Upper lobe of left lung (tissue), 6 donors: ENCODE results near the gene CCDC88B. TPM values are rescaled to one million over a fixed set of nuclear protein-coding genes. Genes with fewer than 3 reads are reported as not detected.

Experiments
- ATAC-seq, 2 donors: fragments of 200-7000 bp; cut with Tn5 transposase; one replicate each; pipeline ENCODE4 v1.9.1; 2022; ENCODE audit warnings: mild to moderate bottlenecking in 2 of 2, moderate library complexity in 2 of 2; ENCODE audit not compliant: low FRiP score in 2 of 2
- DNase-seq, 2 donors: peaks; one replicate each; pipeline ENCODE4 v3.0.0-alpha.2; 2019 to 2020
- H3K27ac ChIP-seq, 4 donors: fragments of 200-600 bp; sonication (generic); one replicate each; pipeline ENCODE4 v1.5.1; 2016 to 2019
- H3K27me3 ChIP-seq, 4 donors: fragments of 200-600 bp; sonication (generic); one replicate each; pipeline ENCODE4 v1.5.1; 2017 to 2019
- H3K36me3 ChIP-seq, 4 donors: fragments of 200-600 bp; sonication (generic); one replicate each; pipeline ENCODE4 v1.5.1; 2016 to 2019
- H3K4me1 ChIP-seq, 4 donors: fragments of 200-600 bp; sonication (generic); one replicate each; pipeline ENCODE4 v1.5.1; 2018 to 2019
- H3K4me3 ChIP-seq, 4 donors: fragments of 200-600 bp; sonication (generic); one replicate each; pipeline ENCODE4 v1.5.1; 2017 to 2019; ENCODE audit warnings: mild to moderate bottlenecking in 2 of 4, moderate library complexity in 1 of 4
- H3K9me3 ChIP-seq, 4 donors: fragments of 200-600 bp; sonication (generic); one replicate each; pipeline ENCODE4 v1.5.1; 2018 to 2019
- EP300 ChIP-seq, 4 donors: sonication (generic); formaldehyde crosslinking; IDR thresholded peaks; one replicate each; pipeline ENCODE4 v1.5.1; 2017; ENCODE audit warnings: antibody characterized with exemption in 4 of 4, control low read depth in 2 of 4
- POLR2A ChIP-seq, 4 donors: fragments of 450-650 bp; IDR thresholded peaks; one replicate each; pipeline ENCODE4 v1.5.1; 2016 to 2017; ENCODE audit warnings: antibody characterized with exemption in 4 of 4, mild to moderate bottlenecking in 2 of 4
- POLR2AphosphoS5 ChIP-seq, 2 donors: sonication (generic); formaldehyde crosslinking; IDR thresholded peaks; one replicate each; pipeline ENCODE4 v1.5.1; 2017; ENCODE audit warnings: antibody characterized with exemption in 2 of 2
- WGBS, 2 donors: methylation state at CpG; one replicate each; pipeline ENCODE4 v1.1.5; 2017 to 2018; 5-methylcytosine and 5-hydroxymethylcytosine counted together
- total RNA-seq, 6 donors: library from RNA; depleted of rRNA in 4 of 6; stranded (reverse); fragments of >200 nt in 4 of 6; gene quantifications; one replicate each; pipeline versions ENCODE4 v1.1.0 to v1.2.1, GENCODE V29; 2016 to 2021
- TF ChIP-seq, protein P1 (sequence below), 6 experiments: fragments of 450-650 bp in 4 of 6; fragments of 200-600 bp in 2 of 6; sonication (generic) in 2 of 6; IDR thresholded peaks; one replicate each; pipeline ENCODE4 v1.5.1; 2016 to 2019; ENCODE audit warnings: antibody characterized with exemption in 6 of 6
- donor health status: DM: no; HTN: no; CAD: no; lungs with moderate emphysema.
- donor health status: DM: no; HTN: yes; CAD: no; lungs with severe emphysema.

Gene CCDC88B
- total RNA-seq, 6 donors from 2014 or later, result 12.6 to 138 (median 37.2) TPM

- DNase-seq (peak; percentile 87 to 89), ATAC-seq (peak; percentile 51 to 72)
- H3K27ac ChIP-seq, result peak overlapping the region; percentile 28 to 70 (median 50)
- peaks cover 0 to 17% (median 2%) of the 10 kb centered on the region in 4 donors for H3K36me3 ChIP-seq
- peak overlapping the region in 3 of 4 donors; percentile 22 to 47 (median 45) for H3K4me3 ChIP-seq
- TF ChIP-seq, protein P1, sequence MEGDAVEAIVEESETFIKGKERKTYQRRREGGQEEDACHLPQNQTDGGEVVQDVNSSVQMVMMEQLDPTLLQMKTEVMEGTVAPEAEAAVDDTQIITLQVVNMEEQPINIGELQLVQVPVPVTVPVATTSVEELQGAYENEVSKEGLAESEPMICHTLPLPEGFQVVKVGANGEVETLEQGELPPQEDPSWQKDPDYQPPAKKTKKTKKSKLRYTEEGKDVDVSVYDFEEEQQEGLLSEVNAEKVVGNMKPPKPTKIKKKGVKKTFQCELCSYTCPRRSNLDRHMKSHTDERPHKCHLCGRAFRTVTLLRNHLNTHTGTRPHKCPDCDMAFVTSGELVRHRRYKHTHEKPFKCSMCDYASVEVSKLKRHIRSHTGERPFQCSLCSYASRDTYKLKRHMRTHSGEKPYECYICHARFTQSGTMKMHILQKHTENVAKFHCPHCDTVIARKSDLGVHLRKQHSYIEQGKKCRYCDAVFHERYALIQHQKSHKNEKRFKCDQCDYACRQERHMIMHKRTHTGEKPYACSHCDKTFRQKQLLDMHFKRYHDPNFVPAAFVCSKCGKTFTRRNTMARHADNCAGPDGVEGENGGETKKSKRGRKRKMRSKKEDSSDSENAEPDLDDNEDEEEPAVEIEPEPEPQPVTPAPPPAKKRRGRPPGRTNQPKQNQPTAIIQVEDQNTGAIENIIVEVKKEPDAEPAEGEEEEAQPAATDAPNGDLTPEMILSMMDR (IDR thresholded peaks at IDR 0.05), result peak; percentile 69 to 88 (median 80)
- TF ChIP-seq POLR2A (IDR thresholded peaks at IDR 0.05) (peak in 1 of 4 donors; percentile 14), POLR2AphosphoS5 (IDR thresholded peaks at IDR 0.05) (peak; percentile 13 to 17), EP300 (IDR thresholded peaks at IDR 0.05) (no peak)
- no peaks in the 10 kb centered on the region for H3K9me3 ChIP-seq
- no peaks in the 10 kb centered on the region for H3K27me3 ChIP-seq
- 21 to 31% methylated on average over 12 to 22 of the region's 23 CpGs for whole genome bisulfite sequencing, 2 donors
- peaks cover 29 to 45% (median 35%) of the 10 kb centered on the region in 4 donors for H3K4me1 ChIP-seq
Observed at GRCh38 chr11:64355078-64355940, 15.3 kb downstream of the CCDC88B start.

DNA sequence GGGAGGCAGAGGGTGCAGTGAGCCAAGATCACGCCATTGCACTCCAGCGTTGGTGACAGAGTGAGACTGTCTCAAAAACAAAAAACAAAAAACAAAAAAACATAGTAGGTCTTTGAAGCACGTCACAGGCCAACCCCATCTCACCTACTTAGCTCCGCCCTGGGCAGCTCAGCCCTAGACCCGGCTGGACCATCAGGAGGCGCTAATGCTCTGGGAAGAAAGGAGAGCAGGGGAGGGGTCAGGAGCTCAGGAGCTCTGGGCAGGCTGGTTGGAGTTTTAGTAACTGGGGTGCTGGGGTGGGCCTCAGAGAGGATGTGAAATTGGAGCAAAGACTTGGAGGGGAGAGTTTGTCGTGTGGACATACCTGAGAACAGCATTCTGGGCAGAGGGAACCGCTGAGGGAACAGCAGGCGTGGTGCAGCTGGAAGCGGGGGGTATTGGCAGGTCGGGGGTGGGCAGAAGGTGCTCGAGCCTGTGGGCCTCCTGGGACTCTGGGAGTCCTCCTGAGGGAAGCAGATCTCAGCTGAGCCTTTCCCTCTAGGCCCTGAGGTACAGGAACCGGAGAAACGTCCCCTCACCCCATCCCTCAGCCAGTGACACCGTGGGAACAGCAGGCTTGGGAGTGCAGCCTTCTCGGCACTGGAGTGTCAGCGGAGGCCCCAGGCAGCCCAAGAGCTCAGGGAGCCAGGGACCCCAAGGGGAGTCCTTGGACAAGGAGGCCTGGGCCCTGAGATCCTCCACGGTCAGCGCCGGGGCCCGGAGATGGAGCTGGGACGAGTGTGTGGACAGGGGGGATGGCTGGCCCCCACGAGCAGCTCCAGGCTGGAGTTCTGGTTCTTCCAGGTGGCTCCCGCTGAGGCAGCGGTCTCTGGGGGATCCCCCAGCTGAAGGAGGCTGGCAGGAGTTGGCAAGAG lies 16.8 kb downstream of the CCDC88B start:
- H3K9me3 ChIP-seq, result no peaks in the 10 kb centered on the region
- peaks cover 4 to 30% (median 13%) of the 10 kb centered on the region in 4 donors for H3K36me3 ChIP-seq
- peak overlapping the region in 1 of 4 donors; percentile 90 for H3K27ac ChIP-seq
- no peak for TF ChIP-seq POLR2AphosphoS5 (IDR thresholded peaks at IDR 0.05)
- no peak for TF ChIP-seq POLR2A (IDR thresholded peaks at IDR 0.05)
- TF ChIP-seq, protein P1 (IDR thresholded peaks at IDR 0.05), result no peak
- no peak for TF ChIP-seq EP300 (IDR thresholded peaks at IDR 0.05)
- DNase-seq (no peak), ATAC-seq (no peak)
- H3K4me1 ChIP-seq, result peaks cover 32 to 49% (median 39%) of the 10 kb centered on the region in 4 donors
- H3K27me3 ChIP-seq, result no peaks in the 10 kb centered on the region
- 82 to 87% methylated on average over 20 to 23 of the region's 25 CpGs for WGBS, 2 donors
- H3K4me3 ChIP-seq, result no peak overlapping the region

GRCh38 chr11:64357446-64357845 lies 17.4 kb downstream of the CCDC88B start:
- ATAC-seq, result no peak
- DNase-seq, result no peak
- Histone ChIP-seq H3K9me3 (no peaks in the 10 kb centered on the region), H3K27ac (peak overlapping the region in 3 of 4 donors; percentile 88 to 90 (median 90)), H3K27me3 (no peaks in the 10 kb centered on the region), H3K4me1 (peaks cover 32 to 49% (median 39%) of the 10 kb centered on the region in 4 donors), H3K4me3 (no peak overlapping the region), H3K36me3 (peaks cover 11 to 32% (median 19%) of the 10 kb centered on the region in 4 donors)
- WGBS, 2 donors, result 92 to 93% methylated on average over 5 of the region's 6 CpGs
- no peak for TF ChIP-seq EP300 (IDR thresholded peaks at IDR 0.05)
- TF ChIP-seq POLR2A (IDR thresholded peaks at IDR 0.05), result no peak
- no peak for TF ChIP-seq POLR2AphosphoS5 (IDR thresholded peaks at IDR 0.05)

GRCh38 chr11:64357904-64358535 lies 18.0 kb downstream of the CCDC88B start:
- H3K9me3 ChIP-seq, result no peaks in the 10 kb centered on the region
- TF ChIP-seq, protein P1 (IDR thresholded peaks at IDR 0.05), result no peak
- TF ChIP-seq POLR2AphosphoS5 (IDR thresholded peaks at IDR 0.05) (no peak), EP300 (IDR thresholded peaks at IDR 0.05) (no peak), POLR2A (IDR thresholded peaks at IDR 0.05) (no peak)
- ATAC-seq (no peak), DNase-seq (no peak)
- no peaks in the 10 kb centered on the region for H3K27me3 ChIP-seq
- 66 to 69% methylated on average over 9 to 13 of the region's 13 CpGs for WGBS, 2 donors
- peak overlapping the region; percentile 87 to 90 (median 89) for H3K27ac ChIP-seq
- H3K4me1 ChIP-seq, result peaks cover 32 to 49% (median 39%) of the 10 kb centered on the region in 4 donors
- H3K4me3 ChIP-seq, result peak overlapping the region; percentile 78 to 99 (median 84)
- peaks cover 12 to 34% (median 24%) of the 10 kb centered on the region in 4 donors for H3K36me3 ChIP-seq
